ENCODE measurements around the gene ROR1. TPM values are rescaled to one million over a fixed set of nuclear protein-coding genes. Genes with fewer than 3 reads are reported as not detected.

ROR1 gene
- polyA plus RNA-seq, 1 of the 3 experiments (the other 2 are of a cell fraction), result 4.0 TPM

- CTCF ChIA-PET, result interaction anchor here (0.7 to 1.5 kb wide), 2 partner anchors 11 to 96 kb away, joined by 4 read pairs; no protein-coding TSS in a partner anchor
- Histone ChIP-seq H3K27ac (ENCODE audit: low read depth in 2 of 2, low read length in 1 of 2) (no peak overlapping the region; a peak in 1 of 4 replicates), H3K9ac (no peak overlapping the region), H3K4me3 (ENCODE audit: low read depth in 2 of 2, low read length in 1 of 2) (no peak overlapping the region), H3K36me3 (replicated peaks in 1 of 2; ENCODE audit: control insufficient read depth in 1 of 2, insufficient read depth in 2 of 2, low read length in 1 of 2) (peaks cover 0 to 18% of the 10 kb centered on the region in 2 experiments), H3K9me2 (no peaks in the 10 kb centered on the region), H4K20me1 (ENCODE audit: insufficient read depth) (0 out of 2 replicates have a peak, but pooled peaks cover 3% of the 10 kb centered on the region), H3F3A (replicated peaks; ENCODE audit: insufficient read depth) (no peaks in the 10 kb centered on the region), H3K4me1 (ENCODE audit: control insufficient read depth in 1 of 2, insufficient read depth in 2 of 2, low read depth in 1 of 2, low read length in 1 of 2) (peaks cover 0 to 21% of the 10 kb centered on the region in 2 experiments; a peak in 3 of 4 replicates), H3K9me3 (no peaks in the 10 kb centered on the region), H3K27me3 (ENCODE audit: insufficient read depth) (no peaks in the 10 kb centered on the region), H3K4me2 (no peak overlapping the region), H3K79me2 (ENCODE audit: insufficient read depth) (no peaks in the 10 kb centered on the region), H2AFZ (ENCODE audit: low read depth) (no peak overlapping the region)
- no peak for DNase-seq
- WGBS (ENCODE audit: low lambda C conversion rate), result 50% methylated on average over 1 of the region's 1 CpG
- TF ChIP-seq IRF3 (IDR thresholded peaks at IDR 0.05; ENCODE audit: low read depth, low read length) (no peak), ELF1 (IDR thresholded peaks at IDR 0.05) (no peak), RFX5 (IDR thresholded peaks at IDR 0.05; ENCODE audit: low read length) (no peak), CHD2 (IDR thresholded peaks at IDR 0.05; ENCODE audit: low read length, partially characterized antibody) (no peak), YY1 (IDR thresholded peaks at IDR 0.05; ENCODE audit: low read depth) (no peak), RAD21 (IDR thresholded peaks at IDR 0.05; ENCODE audit: low read length) (no peak)
- POLR2A ChIA-PET, result no interaction called here
These were observed 14.1 kb downstream of the ROR1 start for GRCh38 chr1:63787875-63788274.

GRCh38 chr1:63789856-63790605, 16.2 kb downstream of the ROR1 start:
- Histone ChIP-seq H4K20me1 (ENCODE audit: insufficient read depth) (0 out of 2 replicates have a peak, but pooled peaks cover 3% of the 10 kb centered on the region), H3K9ac (no peak overlapping the region), H3K4me1 (ENCODE audit: control insufficient read depth in 1 of 2, insufficient read depth in 2 of 2, low read depth in 1 of 2, low read length in 1 of 2) (peaks cover 0 to 18% of the 10 kb centered on the region in 2 experiments; a peak in 3 of 4 replicates), H3K27me3 (ENCODE audit: insufficient read depth) (no peaks in the 10 kb centered on the region), H3K4me2 (no peak overlapping the region), H3K9me3 (no peaks in the 10 kb centered on the region), H2AFZ (ENCODE audit: low read depth) (no peak overlapping the region), H3K4me3 (ENCODE audit: low read depth in 2 of 2, low read length in 1 of 2) (no peak overlapping the region), H3K9me2 (no peaks in the 10 kb centered on the region), H3K27ac (ENCODE audit: low read depth in 2 of 2, low read length in 1 of 2) (no peak overlapping the region), H3F3A (replicated peaks; ENCODE audit: insufficient read depth) (no peaks in the 10 kb centered on the region), H3K79me2 (ENCODE audit: insufficient read depth) (no peaks in the 10 kb centered on the region), H3K36me3 (replicated peaks in 1 of 2; ENCODE audit: control insufficient read depth in 1 of 2, insufficient read depth in 2 of 2, low read length in 1 of 2) (peaks cover 0 to 17% of the 10 kb centered on the region in 2 experiments)
- WGBS (ENCODE audit: low lambda C conversion rate), result 93% methylated on average over 4 of the region's 4 CpGs
- DNase-seq, result no peak
- ChIA-PET CTCF (interaction anchor here (0.6 to 0.8 kb wide), 2 partner anchors 12 to 56 kb away, joined by 3 read pairs; no protein-coding TSS in a partner anchor), POLR2A (no interaction called here)
- TF ChIP-seq RFX5 (IDR thresholded peaks at IDR 0.05; ENCODE audit: low read length), result no peak
- no peak for TF ChIP-seq ELF1 (IDR thresholded peaks at IDR 0.05)
- TF ChIP-seq CTCF (IDR thresholded peaks at IDR 0.05), result no peak
- TF ChIP-seq RAD21 (IDR thresholded peaks at IDR 0.05; ENCODE audit: low read length), result no peak
- TF ChIP-seq FOSL2 (IDR thresholded peaks at IDR 0.05; ENCODE audit: borderline replicate concordance, low read depth), result no peak
- no peak for TF ChIP-seq IRF3 (IDR thresholded peaks at IDR 0.05; ENCODE audit: low read depth, low read length)
- TF ChIP-seq TAF1 (IDR thresholded peaks at IDR 0.05; ENCODE audit: borderline replicate concordance, low read depth, low read length), result no peak
- TF ChIP-seq SMC3 (IDR thresholded peaks at IDR 0.05; ENCODE audit: low read depth, low read length), result no peak
- TF ChIP-seq YY1 (IDR thresholded peaks at IDR 0.05; ENCODE audit: low read depth), result no peak
- no peak for TF ChIP-seq MEF2A (IDR thresholded peaks at IDR 0.05; ENCODE audit: borderline replicate concordance, low read depth)
- TF ChIP-seq USF1 (IDR thresholded peaks at IDR 0.05; ENCODE audit: borderline replicate concordance, low read depth), result no peak
- no peak for TF ChIP-seq POLR2AphosphoS5 (IDR thresholded peaks at IDR 0.05; ENCODE audit: low read depth, low read length)
- TF ChIP-seq GABPA (IDR thresholded peaks at IDR 0.05; ENCODE audit: low read depth), result no peak
- TF ChIP-seq MXI1 (IDR thresholded peaks at IDR 0.05; ENCODE audit: low read depth, low read length), result no peak
- no peak for TF ChIP-seq REST (IDR thresholded peaks at IDR 0.05; ENCODE audit: low read depth, low read length)
